OCI-LY1 (cell line): ENCODE measurements around the gene GLG1.

Experiments used
- H2AFZ ChIP-seq: fragments of 200-600 bp; sonication (generic), shearing (Covaris generic); 2 replicates; pipeline ENCODE4 v1.6.0; 2014; ENCODE audit warnings: antibody characterized with exemption, mild to moderate bottlenecking, low read length
- H3F3A ChIP-seq: fragments of 200-600 bp; sonication (generic), shearing (Covaris generic); 2 replicates; pipeline ENCODE4 v1.6.0; 2014; ENCODE audit warnings: mild to moderate bottlenecking, antibody characterized with exemption, low read length, moderate library complexity; ENCODE audit not compliant: insufficient read depth
- H3K27ac ChIP-seq: fragments of 200-600 bp; sonication (generic); 2 replicates; pipeline ENCODE4 v1.5.1; 2014; ENCODE audit warnings: low read length, mixed run types, mild to moderate bottlenecking, low read depth; ENCODE audit not compliant: poor library complexity, severe bottlenecking
- H3K27me3 ChIP-seq: fragments of 200-600 bp; sonication (generic); 2 replicates; pipeline ENCODE4 v1.6.0; 2014; ENCODE audit warnings: antibody characterized with exemption, mild to moderate bottlenecking, low read length, moderate library complexity; ENCODE audit not compliant: insufficient read depth
- H3K36me3 ChIP-seq: fragments of 200-600 bp; sonication (generic); 2 replicates; pipeline ENCODE4 v1.6.1; 2014; ENCODE audit warnings: mild to moderate bottlenecking, antibody characterized with exemption, low read length, moderate library complexity, mixed read lengths; ENCODE audit not compliant: insufficient read depth
- H3K4me1 ChIP-seq: fragments of 200-600 bp; sonication (generic); 2 replicates; pipeline ENCODE4 v1.5.1; 2014; ENCODE audit warnings: mild to moderate bottlenecking, low read length, moderate library complexity; ENCODE audit not compliant: insufficient read depth, severe bottlenecking
- H3K4me2 ChIP-seq: fragments of 200-600 bp; sonication (generic), shearing (Covaris generic); 2 replicates; pipeline ENCODE4 v1.6.1; 2014; ENCODE audit warnings: low read length
- H3K4me3 ChIP-seq: fragments of 200-600 bp; sonication (generic); 2 replicates; pipeline ENCODE4 v1.5.1; 2014; ENCODE audit warnings: low read length, low read depth, mild to moderate bottlenecking, mixed read lengths; ENCODE audit not compliant: poor library complexity, severe bottlenecking
- H3K79me2 ChIP-seq: fragments of 200-600 bp; shearing (Covaris generic); 2 replicates; pipeline ENCODE4 v1.6.1; 2016; ENCODE audit warnings: mixed run types, low read length, mixed read lengths; ENCODE audit not compliant: insufficient read depth
- H3K9ac ChIP-seq: fragments of 200-600 bp; sonication (generic), shearing (Covaris generic); 2 replicates; pipeline ENCODE4 v1.6.1; 2014; ENCODE audit warnings: mild to moderate bottlenecking, low read length, mixed read lengths
- H3K9me2 ChIP-seq: fragments of 200-600 bp; sonication (generic), shearing (Covaris generic); 2 replicates; pipeline ENCODE4 v1.6.1; 2014; ENCODE audit warnings: low read depth, mild to moderate bottlenecking, low read length, mixed read lengths
- H3K9me3 ChIP-seq: fragments of 200-600 bp; shearing (Covaris generic); 2 replicates; pipeline ENCODE4 v1.6.1; 2014; ENCODE audit warnings: low read length, mixed read lengths
- H4K20me1 ChIP-seq: fragments of 200-600 bp; sonication (generic), shearing (Covaris generic); 2 replicates; pipeline ENCODE4 v1.6.0; 2016; ENCODE audit warnings: mild to moderate bottlenecking, low read length; ENCODE audit not compliant: insufficient read depth
- EZH2 ChIP-seq: fragments of 200-600 bp; sonication (generic), shearing (Covaris generic); IDR thresholded peaks from 2 replicates; pipeline ENCODE4 v1.8.0; 2017; ENCODE audit warnings: borderline replicate concordance, mixed run types, mild to moderate bottlenecking, antibody characterized with exemption, low read length, moderate library complexity, mixed read lengths
- TF ChIP-seq, protein P1 (sequence below): fragments of 200-600 bp; sonication (generic), shearing (Covaris generic); IDR thresholded peaks from 2 replicates; pipeline ENCODE4 v1.5.1; 2017; ENCODE audit warnings: mild to moderate bottlenecking, antibody characterized with exemption, low read length, moderate library complexity, mixed read lengths

The GLG1 gene

DNA sequence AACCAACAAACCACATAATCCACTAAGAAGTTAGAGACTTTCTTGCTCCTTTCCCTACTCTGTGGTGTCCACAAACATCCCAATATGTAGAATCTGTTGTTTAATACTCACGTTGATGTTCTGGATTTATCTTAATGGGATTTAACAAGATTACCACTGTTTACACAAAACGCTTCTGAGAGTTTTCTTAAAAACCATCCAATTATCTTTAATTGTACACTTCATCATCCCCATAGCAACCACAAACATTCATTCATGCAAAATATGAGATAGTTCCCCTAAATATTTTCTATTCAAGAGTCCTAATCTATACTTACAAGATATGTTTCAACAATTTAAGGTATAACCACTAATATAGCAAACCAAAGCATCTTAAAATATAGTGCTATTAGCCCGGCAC lies 109.2 kb downstream of the GLG1 start:
- Histone ChIP-seq H3K9me3 (no peaks in the 10 kb centered on the region), H2AFZ (no peak overlapping the region), H3K9ac (no peak overlapping the region), H3K4me2 (no peak overlapping the region), H3K9me2 (no peaks in the 10 kb centered on the region), H3K79me2 (no peaks in the 10 kb centered on the region), H4K20me1 (no peaks in the 10 kb centered on the region), H3K27me3 (no peaks in the 10 kb centered on the region), H3K27ac (no peak overlapping the region), H3F3A (no peaks in the 10 kb centered on the region), H3K4me3 (no peak overlapping the region), H3K36me3 (peaks cover 31% of the 10 kb centered on the region), H3K4me1 (peaks cover 22% of the 10 kb centered on the region)
- TF ChIP-seq, protein P1, sequence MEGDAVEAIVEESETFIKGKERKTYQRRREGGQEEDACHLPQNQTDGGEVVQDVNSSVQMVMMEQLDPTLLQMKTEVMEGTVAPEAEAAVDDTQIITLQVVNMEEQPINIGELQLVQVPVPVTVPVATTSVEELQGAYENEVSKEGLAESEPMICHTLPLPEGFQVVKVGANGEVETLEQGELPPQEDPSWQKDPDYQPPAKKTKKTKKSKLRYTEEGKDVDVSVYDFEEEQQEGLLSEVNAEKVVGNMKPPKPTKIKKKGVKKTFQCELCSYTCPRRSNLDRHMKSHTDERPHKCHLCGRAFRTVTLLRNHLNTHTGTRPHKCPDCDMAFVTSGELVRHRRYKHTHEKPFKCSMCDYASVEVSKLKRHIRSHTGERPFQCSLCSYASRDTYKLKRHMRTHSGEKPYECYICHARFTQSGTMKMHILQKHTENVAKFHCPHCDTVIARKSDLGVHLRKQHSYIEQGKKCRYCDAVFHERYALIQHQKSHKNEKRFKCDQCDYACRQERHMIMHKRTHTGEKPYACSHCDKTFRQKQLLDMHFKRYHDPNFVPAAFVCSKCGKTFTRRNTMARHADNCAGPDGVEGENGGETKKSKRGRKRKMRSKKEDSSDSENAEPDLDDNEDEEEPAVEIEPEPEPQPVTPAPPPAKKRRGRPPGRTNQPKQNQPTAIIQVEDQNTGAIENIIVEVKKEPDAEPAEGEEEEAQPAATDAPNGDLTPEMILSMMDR, result no peak
- no peak for TF ChIP-seq EZH2

- Histone ChIP-seq H4K20me1 (no peaks in the 10 kb centered on the region), H3K9ac (no peak overlapping the region), H3F3A (no peaks in the 10 kb centered on the region), H3K79me2 (no peaks in the 10 kb centered on the region), H3K27me3 (no peaks in the 10 kb centered on the region), H3K9me3 (no peaks in the 10 kb centered on the region), H3K4me1 (peaks cover 5% of the 10 kb centered on the region), H3K9me2 (no peaks in the 10 kb centered on the region), H3K27ac (no peak overlapping the region), H2AFZ (no peak overlapping the region), H3K4me2 (no peak overlapping the region), H3K4me3 (no peak overlapping the region), H3K36me3 (peaks cover 42% of the 10 kb centered on the region)
- TF ChIP-seq EZH2, result no peak
- TF ChIP-seq, protein P1, result no peak
Observed at GRCh38 chr16:74496054-74496453, 110.9 kb downstream of the GLG1 start.

DNA sequence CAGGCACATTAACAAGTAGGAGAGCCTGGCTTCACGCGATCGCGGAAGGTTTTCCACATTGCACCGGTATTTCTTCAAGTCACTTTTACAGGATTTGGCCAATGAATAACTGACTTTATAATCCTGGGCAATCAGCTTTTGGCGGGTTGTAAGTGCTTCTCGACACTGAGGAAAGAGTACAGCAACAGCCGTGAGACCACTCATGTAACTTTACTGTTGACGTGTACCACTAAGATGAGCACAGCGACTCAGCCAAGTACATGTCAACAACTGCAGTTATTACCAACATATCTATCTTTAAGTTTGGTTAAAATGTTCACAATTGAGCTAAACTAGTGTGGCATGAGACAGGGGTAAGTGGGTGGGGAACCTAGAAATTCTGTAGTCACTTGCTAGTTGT lies 113.9 kb downstream of the GLG1 start:
- no peak overlapping the region for H2AFZ ChIP-seq
- H3K36me3 ChIP-seq, result peaks cover 63% of the 10 kb centered on the region
- H3K4me2 ChIP-seq, result no peak overlapping the region
- H4K20me1 ChIP-seq, result no peaks in the 10 kb centered on the region
- no peaks in the 10 kb centered on the region for H3K4me1 ChIP-seq
- no peak overlapping the region for H3K27ac ChIP-seq
- no peaks in the 10 kb centered on the region for H3K9me3 ChIP-seq
- TF ChIP-seq EZH2, result no peak
- TF ChIP-seq, protein P1, result no peak
- H3K9ac ChIP-seq, result no peak overlapping the region
- no peaks in the 10 kb centered on the region for H3K79me2 ChIP-seq
- H3K27me3 ChIP-seq, result no peaks in the 10 kb centered on the region
- H3F3A ChIP-seq, result no peaks in the 10 kb centered on the region
- no peak overlapping the region for H3K4me3 ChIP-seq
- no peaks in the 10 kb centered on the region for H3K9me2 ChIP-seq
